ENCODE measurements around the gene EEF2K.

DNA sequence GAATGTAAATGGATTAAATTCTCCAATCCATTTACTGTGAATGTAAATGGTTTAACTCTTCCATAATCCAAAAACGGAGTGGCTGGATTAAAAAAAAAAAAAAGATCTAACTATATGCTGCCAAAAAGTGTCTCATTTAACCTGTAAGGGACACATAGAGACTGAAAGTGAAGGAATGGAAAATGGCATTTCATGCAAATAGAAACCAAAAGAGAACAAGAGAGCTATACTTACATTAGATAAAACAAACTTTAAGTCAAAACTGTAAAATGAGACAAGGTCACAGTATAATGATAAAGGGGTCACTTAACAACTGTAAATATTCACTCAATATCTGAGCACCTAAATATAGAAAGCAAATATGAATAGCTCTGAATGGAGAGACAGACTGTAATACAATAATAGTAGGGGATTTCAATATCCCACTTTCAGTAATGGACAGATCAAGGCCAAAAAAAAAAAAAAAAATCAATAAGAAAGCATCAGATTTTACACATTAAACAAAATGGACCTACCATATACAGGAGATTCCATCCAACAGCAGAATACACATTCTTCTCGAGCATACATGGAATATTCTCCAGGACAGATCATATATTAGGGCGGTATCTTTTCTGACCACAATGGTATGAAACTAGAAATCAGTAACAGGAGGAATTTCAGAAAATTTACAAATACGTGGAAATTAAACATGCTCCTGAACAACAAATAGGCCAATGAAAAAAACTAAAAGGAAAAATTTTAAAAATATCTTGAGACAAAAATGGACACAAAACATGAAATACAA lies 132.0 kb downstream of the EEF2K start:
- TF ChIP-seq, protein P1, sequence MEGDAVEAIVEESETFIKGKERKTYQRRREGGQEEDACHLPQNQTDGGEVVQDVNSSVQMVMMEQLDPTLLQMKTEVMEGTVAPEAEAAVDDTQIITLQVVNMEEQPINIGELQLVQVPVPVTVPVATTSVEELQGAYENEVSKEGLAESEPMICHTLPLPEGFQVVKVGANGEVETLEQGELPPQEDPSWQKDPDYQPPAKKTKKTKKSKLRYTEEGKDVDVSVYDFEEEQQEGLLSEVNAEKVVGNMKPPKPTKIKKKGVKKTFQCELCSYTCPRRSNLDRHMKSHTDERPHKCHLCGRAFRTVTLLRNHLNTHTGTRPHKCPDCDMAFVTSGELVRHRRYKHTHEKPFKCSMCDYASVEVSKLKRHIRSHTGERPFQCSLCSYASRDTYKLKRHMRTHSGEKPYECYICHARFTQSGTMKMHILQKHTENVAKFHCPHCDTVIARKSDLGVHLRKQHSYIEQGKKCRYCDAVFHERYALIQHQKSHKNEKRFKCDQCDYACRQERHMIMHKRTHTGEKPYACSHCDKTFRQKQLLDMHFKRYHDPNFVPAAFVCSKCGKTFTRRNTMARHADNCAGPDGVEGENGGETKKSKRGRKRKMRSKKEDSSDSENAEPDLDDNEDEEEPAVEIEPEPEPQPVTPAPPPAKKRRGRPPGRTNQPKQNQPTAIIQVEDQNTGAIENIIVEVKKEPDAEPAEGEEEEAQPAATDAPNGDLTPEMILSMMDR (IDR thresholded peaks at IDR 0.05 in 4 of 5, conservative IDR thresholded peaks at IDR 0.05 in 1 of 5) = no peak
- TF ChIP-seq POLR2A (IDR thresholded peaks at IDR 0.05) = no peak

Measured in gastrocnemius medialis (tissue), 4 donors.